ENCODE data around the gene KRT25. TPM values are rescaled to one million over a fixed set of nuclear protein-coding genes. Genes with fewer than 3 reads are reported as not detected.

KRT25 gene
- polyA plus RNA-seq, 1 donor from 2014 or later: 0.19 TPM

GRCh38 chr17:40782450-40782849, 27.3 kb upstream of the KRT25 start, which contains the start of gene KRT27:
KRT27 (minus strand) TSS chr17:40782550; CDS start chr17:40782493, 57 bp downstream.
- H3K4me2 ChIP-seq (ENCODE audit: low read length): no peak within 1 kb of the TSS
- no peak within 1 kb of the TSS for H3K27ac ChIP-seq (ENCODE audit: low read length)
- H3K9me3 ChIP-seq (ENCODE audit: low read length): no peaks in the 10 kb centered on the region
- no peak within 1 kb of the TSS for H2AFZ ChIP-seq (ENCODE audit: low read depth, low read length)
- TF ChIP-seq MXI1 (conservative IDR thresholded peaks at IDR 0.05; ENCODE audit: poor library complexity, severe bottlenecking) (no peak), RAD21 (conservative IDR thresholded peaks at IDR 0.05) (no peak), SMC3 (conservative IDR thresholded peaks at IDR 0.05; ENCODE audit: poor library complexity) (no peak), REST (IDR thresholded peaks at IDR 0.05; ENCODE audit: borderline replicate concordance) (no peak), CTCF (IDR thresholded peaks at IDR 0.05; ENCODE audit: poor library complexity, severe bottlenecking) (no peak), POLR2AphosphoS5 (IDR thresholded peaks at IDR 0.05) (no peak), EP300 (conservative IDR thresholded peaks at IDR 0.05; ENCODE audit: poor library complexity, severe bottlenecking) (no peak), EZH2 (IDR thresholded peaks at IDR 0.05; ENCODE audit: borderline replicate concordance, insufficient read depth, low read length, poor library complexity, severe bottlenecking) (no peak), TAF1 (IDR thresholded peaks at IDR 0.05; ENCODE audit: low read depth) (no peak)
- H4K20me1 ChIP-seq (ENCODE audit: insufficient read depth): no peaks in the 10 kb centered on the region
- H3K79me2 ChIP-seq (replicated peaks; ENCODE audit: insufficient read depth, low read length): no peaks in the 10 kb centered on the region
- no peaks in the 10 kb centered on the region for H3F3A ChIP-seq (ENCODE audit: insufficient read depth, low read length, poor library complexity, severe bottlenecking)
- no peaks in the 10 kb centered on the region for H3K27me3 ChIP-seq (ENCODE audit: insufficient read depth, low read depth, low read length)
- no peak within 1 kb of the TSS for H3K9ac ChIP-seq (ENCODE audit: low read length)
- no peaks in the 10 kb centered on the region for H3K36me3 ChIP-seq (ENCODE audit: insufficient read depth, low read length)
- no peak within 1 kb of the TSS for H3K4me3 ChIP-seq (ENCODE audit: low read length)
- no peaks in the 10 kb centered on the region for H3K9me2 ChIP-seq (ENCODE audit: insufficient read depth, low read length)

- Histone ChIP-seq H2AFZ (ENCODE audit: low read depth, low read length) (no peak overlapping the region), H3K4me2 (ENCODE audit: low read length) (no peak overlapping the region), H3K9me3 (ENCODE audit: low read length) (no peaks in the 10 kb centered on the region), H4K20me1 (ENCODE audit: insufficient read depth) (no peaks in the 10 kb centered on the region), H3K4me3 (ENCODE audit: low read length) (no peak overlapping the region), H3K9me2 (ENCODE audit: insufficient read depth, low read length) (no peaks in the 10 kb centered on the region), H3K27me3 (ENCODE audit: insufficient read depth, low read depth, low read length) (no peaks in the 10 kb centered on the region), H3K9ac (ENCODE audit: low read length) (no peak overlapping the region), H3F3A (ENCODE audit: insufficient read depth, low read length, poor library complexity, severe bottlenecking) (no peaks in the 10 kb centered on the region), H3K27ac (ENCODE audit: low read length) (no peak overlapping the region), H3K79me2 (replicated peaks; ENCODE audit: insufficient read depth, low read length) (no peaks in the 10 kb centered on the region), H3K36me3 (ENCODE audit: insufficient read depth, low read length) (no peaks in the 10 kb centered on the region)
- TF ChIP-seq CTCF (IDR thresholded peaks at IDR 0.05; ENCODE audit: poor library complexity, severe bottlenecking) (no peak), TAF1 (IDR thresholded peaks at IDR 0.05; ENCODE audit: low read depth) (no peak), REST (IDR thresholded peaks at IDR 0.05; ENCODE audit: borderline replicate concordance) (no peak), SMC3 (conservative IDR thresholded peaks at IDR 0.05; ENCODE audit: poor library complexity) (no peak), RAD21 (conservative IDR thresholded peaks at IDR 0.05) (no peak), POLR2AphosphoS5 (IDR thresholded peaks at IDR 0.05) (no peak), MXI1 (conservative IDR thresholded peaks at IDR 0.05; ENCODE audit: poor library complexity, severe bottlenecking) (no peak), EZH2 (IDR thresholded peaks at IDR 0.05; ENCODE audit: borderline replicate concordance, insufficient read depth, low read length, poor library complexity, severe bottlenecking) (no peak), EP300 (conservative IDR thresholded peaks at IDR 0.05; ENCODE audit: poor library complexity, severe bottlenecking) (no peak)
Measured at GRCh38 chr17:40779181-40779909, 24.2 kb upstream of the KRT25 start.
